Gastrocnemius medialis (tissue), 4 donors: Measurements from ENCODE around the gene KRT2. TPM values are rescaled to one million over a fixed set of nuclear protein-coding genes. Genes with fewer than 3 reads are reported as not detected.

Source experiments
- ATAC-seq, 2 donors: fragments of 150-250 bp; one replicate each; pipeline ENCODE4 v1.9.1; 2016
- DNase-seq, 2 donors: peaks; one replicate each; pipeline ENCODE4 v3.0.0-alpha.2; 2019
- H3K27ac ChIP-seq, 4 donors: fragments of 200-600 bp; sonication (generic); 1 replicate in 1 of 4; 2 replicates in 3 of 4; pipeline ENCODE4 v1.5.1; 2016 to 2018; ENCODE audit warnings: mild to moderate bottlenecking in 2 of 4, moderate library complexity in 1 of 4
- H3K27me3 ChIP-seq, 3 donors: fragments of 200-600 bp; sonication (generic) in 2 of 3; 1 replicate in 1 of 3; 2 replicates in 2 of 3; pipeline versions ENCODE4 v1.5.1 to v1.6.0; 2016 to 2019; ENCODE audit warnings: mild to moderate bottlenecking in 1 of 3, moderate library complexity in 1 of 3
- H3K36me3 ChIP-seq, 2 donors: fragments of 200-600 bp; sonication (generic) in 1 of 2; one replicate each; pipeline ENCODE4 v1.5.1; 2017 to 2018
- H3K4me1 ChIP-seq, 2 donors: fragments of 200-600 bp; sonication (generic) in 1 of 2; one replicate each; pipeline ENCODE4 v1.5.1; 2016 to 2017; ENCODE audit warnings: mild to moderate bottlenecking in 2 of 2
- H3K4me3 ChIP-seq, 4 donors: fragments of 200-600 bp; sonication (generic) in 3 of 4; 1 replicate in 1 of 4; 2 replicates in 3 of 4; pipeline ENCODE4 v1.5.1; 2016 to 2019; ENCODE audit warnings: mild to moderate bottlenecking in 2 of 4
- H3K9me3 ChIP-seq, 3 donors: fragments of 200-600 bp; sonication (generic) in 2 of 3; 1 replicate in 1 of 3; 2 replicates in 2 of 3; pipeline ENCODE4 v1.5.1; 2016 to 2019
- CTCF ChIP-seq, 5 experiments: fragments of 450-650 bp in 3 of 5; fragments of 200-600 bp in 2 of 5; sonication (generic) in 2 of 5; IDR thresholded peaks in 4 of 5; conservative IDR thresholded peaks in 1 of 5; 1 replicate in 4 of 5; 2 replicates in 1 of 5; pipeline ENCODE4 v1.5.1; 2016 to 2019; ENCODE audit warnings: antibody characterized with exemption in 5 of 5, mild to moderate bottlenecking in 3 of 5, moderate library complexity in 3 of 5
- POLR2A ChIP-seq, 2 donors: fragments of 450-650 bp; IDR thresholded peaks; one replicate each; pipeline ENCODE4 v1.6.1; 2017; ENCODE audit warnings: antibody characterized with exemption in 2 of 2, mild to moderate bottlenecking in 2 of 2, moderate library complexity in 2 of 2
- in situ Hi-C, 4 donors: fragments of 200-750 bp; cut with MboI; loops; one replicate each; pipeline versions ENCODE4 v1.15.0 to v1.8.0; 2017; ENCODE audit warnings: low sequenced_read_pairs in 4 of 4
- intact Hi-C: fragments of 100-400 bp; cut with DNase I; formaldehyde crosslinking; loops from one replicate; pipeline ENCODE4 v1.15.1; 2023; ENCODE audit warnings: low total_unique reads
- total RNA-seq, 4 donors: library from RNA; depleted of rRNA; stranded (reverse); fragments of >200 nt; gene quantifications; one replicate each; pipeline versions ENCODE4 v1.1.0 to v1.2.3, GENCODE V29; 2016

The KRT2 gene
- total RNA-seq, 4 donors from 2014 or later: not detected

DNA sequence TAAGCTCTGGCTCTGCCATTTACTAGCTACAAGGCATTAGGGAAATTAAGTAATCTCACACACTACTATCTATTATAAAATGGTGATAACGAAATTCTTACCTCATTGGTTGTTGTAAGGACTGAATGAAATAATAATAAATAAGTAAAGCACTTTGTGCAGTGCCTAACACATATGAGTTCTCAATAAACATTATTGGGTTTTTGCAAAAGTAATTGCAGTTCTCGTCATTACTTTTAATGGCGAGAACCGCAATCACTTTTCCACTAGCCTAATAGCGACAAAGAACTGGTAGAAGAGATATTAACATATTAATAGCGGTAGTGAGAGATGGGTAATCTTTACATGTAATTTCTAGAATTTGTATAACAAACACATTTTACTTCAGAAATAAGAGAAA is 42.1 kb upstream of the KRT2 start:
- intact Hi-C loops: no loop called here
- ATAC-seq (no peak), DNase-seq (no peak)
- Histone ChIP-seq H3K9me3 (no peaks in the 10 kb centered on the region), H3K4me3 (no peak overlapping the region), H3K36me3 (no peaks in the 10 kb centered on the region), H3K27me3 (peaks cover 29 to 36% (median 30%) of the 10 kb centered on the region in 3 donors), H3K27ac (no peak overlapping the region), H3K4me1 (peaks cover 0 to 7% of the 10 kb centered on the region in 2 donors)
- in situ Hi-C loops: no loop called here
- TF ChIP-seq POLR2A (IDR thresholded peaks at IDR 0.05): no peak
- no peak for TF ChIP-seq CTCF (IDR thresholded peaks at IDR 0.05 in 4 of 5, conservative IDR thresholded peaks at IDR 0.05 in 1 of 5)

DNA sequence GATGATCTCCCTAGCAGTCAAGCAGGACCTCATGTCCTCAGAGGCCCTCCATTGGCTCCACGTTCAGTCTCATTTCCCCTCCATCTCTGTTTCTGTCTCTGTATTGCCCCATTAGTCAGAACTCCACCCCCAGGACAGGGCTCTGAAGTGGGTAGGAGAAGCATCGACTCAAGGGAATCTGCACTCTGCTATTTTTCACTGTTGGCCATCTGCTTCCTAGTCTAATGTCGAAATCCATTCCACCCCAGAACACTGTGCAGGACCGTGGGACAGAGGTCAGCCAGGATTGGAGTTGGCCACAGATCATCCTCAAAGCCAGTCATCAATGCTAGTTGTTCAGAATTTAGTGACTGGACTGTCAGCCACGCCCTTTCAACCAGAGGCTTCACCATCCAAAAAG is 41.2 kb upstream of the KRT2 start:
- Histone ChIP-seq H3K27ac (no peak overlapping the region), H3K4me1 (peaks cover 0 to 7% of the 10 kb centered on the region in 2 donors), H3K4me3 (no peak overlapping the region), H3K27me3 (peaks cover 29 to 37% (median 30%) of the 10 kb centered on the region in 3 donors), H3K9me3 (no peaks in the 10 kb centered on the region), H3K36me3 (no peaks in the 10 kb centered on the region)
- peak; percentile 52 to 55 for ATAC-seq
- intact Hi-C loops: no loop called here
- in situ Hi-C loops: no loop called here
- peak in 1 of 2 donors; percentile 44 for DNase-seq
- TF ChIP-seq POLR2A (IDR thresholded peaks at IDR 0.05): no peak
- TF ChIP-seq CTCF (IDR thresholded peaks at IDR 0.05 in 4 of 5, conservative IDR thresholded peaks at IDR 0.05 in 1 of 5): no peak

DNA sequence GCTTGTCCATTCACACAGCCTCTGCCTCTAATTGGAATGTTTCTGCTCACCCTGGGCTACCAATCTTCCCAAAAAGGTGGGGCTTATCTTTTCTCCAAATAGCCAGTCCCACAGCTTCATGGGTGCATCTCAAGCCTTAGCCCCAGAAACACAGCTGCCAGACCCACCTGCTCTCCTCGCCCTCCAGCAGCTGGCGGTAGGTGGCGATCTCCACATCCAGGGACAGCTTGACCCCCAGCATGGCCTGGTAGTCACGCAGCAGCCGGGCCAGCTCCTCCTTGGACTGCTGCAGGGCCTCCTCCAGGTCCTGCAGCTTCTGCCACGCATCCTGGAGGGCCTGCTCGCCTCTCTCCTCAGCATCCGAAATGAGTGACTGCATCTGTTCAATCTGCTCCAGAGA is 40.2 kb upstream of the KRT2 start:
- Histone ChIP-seq H3K4me1 (peaks cover 0 to 7% of the 10 kb centered on the region in 2 donors), H3K36me3 (no peaks in the 10 kb centered on the region), H3K27ac (no peak overlapping the region), H3K9me3 (no peaks in the 10 kb centered on the region), H3K4me3 (no peak overlapping the region), H3K27me3 (peaks cover 30 to 40% (median 35%) of the 10 kb centered on the region in 3 donors)
- in situ Hi-C loops (no loop called here), intact Hi-C loops (no loop called here)
- no peak for DNase-seq
- no peak for TF ChIP-seq POLR2A (IDR thresholded peaks at IDR 0.05)
- TF ChIP-seq CTCF (IDR thresholded peaks at IDR 0.05 in 4 of 5, conservative IDR thresholded peaks at IDR 0.05 in 1 of 5): no peak
- ATAC-seq: no peak

GRCh38 chr12:52691841-52692150 is 39.8 kb upstream of the KRT2 start:
- in situ Hi-C loops: no loop called here
- ATAC-seq (no peak), DNase-seq (no peak)
- Histone ChIP-seq H3K27ac (no peak overlapping the region), H3K4me1 (peaks cover 0 to 7% of the 10 kb centered on the region in 2 donors), H3K36me3 (no peaks in the 10 kb centered on the region), H3K4me3 (no peak overlapping the region), H3K9me3 (no peaks in the 10 kb centered on the region), H3K27me3 (peaks cover 30 to 40% (median 35%) of the 10 kb centered on the region in 3 donors)
- no peak for TF ChIP-seq POLR2A (IDR thresholded peaks at IDR 0.05)
- TF ChIP-seq CTCF (IDR thresholded peaks at IDR 0.05 in 4 of 5, conservative IDR thresholded peaks at IDR 0.05 in 1 of 5): no peak
- intact Hi-C loops: no loop called here
